Fibroblast of mammary gland (primary cell): ENCODE data around the gene KCTD17.

ENCODE experiments used
- DNase-seq: peaks from one replicate; pipeline ENCODE4 v3.0.0-alpha.2; 2010; ENCODE audit warnings: low read depth
- H3K4me3 ChIP-seq: 2 replicates; pipeline ENCODE4 v1.5.1; 2011; ENCODE audit warnings: low read depth, mild to moderate bottlenecking, low read length, moderate library complexity; ENCODE audit not compliant: control insufficient read depth
- TF ChIP-seq, protein P1 (sequence below): conservative IDR thresholded peaks from 2 replicates; pipeline ENCODE4 v1.5.1; 2011; ENCODE audit warnings: low read depth, low read length, inconsistent platforms; ENCODE audit not compliant: control insufficient read depth, insufficient read depth

Gene KCTD17

DNA sequence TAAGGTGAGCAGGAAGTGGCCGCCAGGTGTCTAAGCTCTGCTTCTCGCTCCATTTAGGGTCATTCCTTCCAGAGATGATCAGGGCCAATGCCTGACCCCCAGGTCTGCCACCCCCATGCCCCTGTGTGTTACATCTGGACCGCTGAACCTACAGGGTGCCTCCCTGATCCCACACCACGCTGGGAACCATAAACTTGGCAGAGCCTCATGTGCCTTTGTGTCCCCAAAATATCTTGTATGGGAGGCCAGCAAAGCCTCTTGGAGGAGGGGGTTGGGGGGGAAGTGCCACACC, 36.0 kb upstream of the KCTD17 start:
- H3K4me3 ChIP-seq, result no peak overlapping the region
- DNase-seq, result no peak
- TF ChIP-seq, protein P1, sequence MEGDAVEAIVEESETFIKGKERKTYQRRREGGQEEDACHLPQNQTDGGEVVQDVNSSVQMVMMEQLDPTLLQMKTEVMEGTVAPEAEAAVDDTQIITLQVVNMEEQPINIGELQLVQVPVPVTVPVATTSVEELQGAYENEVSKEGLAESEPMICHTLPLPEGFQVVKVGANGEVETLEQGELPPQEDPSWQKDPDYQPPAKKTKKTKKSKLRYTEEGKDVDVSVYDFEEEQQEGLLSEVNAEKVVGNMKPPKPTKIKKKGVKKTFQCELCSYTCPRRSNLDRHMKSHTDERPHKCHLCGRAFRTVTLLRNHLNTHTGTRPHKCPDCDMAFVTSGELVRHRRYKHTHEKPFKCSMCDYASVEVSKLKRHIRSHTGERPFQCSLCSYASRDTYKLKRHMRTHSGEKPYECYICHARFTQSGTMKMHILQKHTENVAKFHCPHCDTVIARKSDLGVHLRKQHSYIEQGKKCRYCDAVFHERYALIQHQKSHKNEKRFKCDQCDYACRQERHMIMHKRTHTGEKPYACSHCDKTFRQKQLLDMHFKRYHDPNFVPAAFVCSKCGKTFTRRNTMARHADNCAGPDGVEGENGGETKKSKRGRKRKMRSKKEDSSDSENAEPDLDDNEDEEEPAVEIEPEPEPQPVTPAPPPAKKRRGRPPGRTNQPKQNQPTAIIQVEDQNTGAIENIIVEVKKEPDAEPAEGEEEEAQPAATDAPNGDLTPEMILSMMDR, result no peak

DNA sequence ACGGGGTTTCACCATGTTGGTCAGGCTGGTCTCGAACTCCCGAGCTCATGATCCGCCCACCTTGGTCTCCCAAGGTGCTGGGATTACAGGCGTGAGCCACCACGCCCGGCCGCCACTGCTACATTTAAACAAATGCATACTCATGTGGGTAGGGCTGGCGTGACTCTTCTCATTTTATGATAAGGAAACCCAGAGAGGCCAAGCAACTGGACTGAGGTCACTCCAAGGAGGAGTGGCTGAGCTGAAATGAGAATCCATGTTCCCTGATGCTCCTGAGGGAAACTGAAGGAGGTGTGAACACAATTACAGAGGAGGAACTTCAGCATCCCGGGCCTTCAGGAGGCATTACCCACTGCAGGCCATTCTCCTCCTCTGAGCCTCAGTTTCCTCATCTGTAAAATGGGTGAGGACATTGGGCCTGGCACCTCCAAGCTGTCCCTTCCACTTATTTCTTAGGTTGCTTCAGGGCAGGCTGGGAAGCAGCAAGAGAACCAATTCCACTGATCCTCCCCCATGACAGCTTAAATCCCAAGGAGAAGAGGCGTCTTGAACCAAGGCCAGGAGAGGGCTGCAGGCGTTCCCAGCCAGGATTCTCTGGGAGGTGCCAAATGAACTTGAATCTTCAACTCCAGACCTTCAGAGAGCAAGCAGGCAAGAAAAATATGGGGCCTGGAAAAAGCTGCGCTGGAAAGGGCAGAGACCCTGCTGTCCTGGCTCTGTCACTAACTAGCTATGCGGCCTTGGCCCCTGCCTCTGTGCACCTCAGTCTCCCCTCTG, 35.2 kb upstream of the KCTD17 start:
- no peak for DNase-seq
- no peak overlapping the region for H3K4me3 ChIP-seq
- TF ChIP-seq, protein P1, result no peak

DNA sequence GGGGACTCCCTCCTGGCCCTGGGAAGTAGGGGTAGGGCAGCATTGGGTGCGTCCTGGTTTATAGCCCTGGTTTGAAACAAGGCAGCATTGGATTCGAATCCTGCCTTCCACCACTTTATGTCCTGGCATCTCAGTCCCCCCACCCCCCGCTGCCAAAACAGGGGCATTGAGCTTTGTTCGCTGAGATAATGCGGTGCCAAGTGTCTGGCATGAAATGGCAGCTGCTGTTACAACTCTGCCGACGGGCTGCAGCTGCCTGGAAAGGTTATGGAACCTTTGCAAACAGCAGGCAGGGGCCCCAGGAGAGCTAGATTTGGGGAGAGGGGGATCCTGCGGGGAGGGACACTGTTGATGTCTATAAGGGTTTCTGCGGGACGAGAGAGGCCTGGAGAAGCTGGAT, 34.2 kb upstream of the KCTD17 start:
- TF ChIP-seq, protein P1, result no peak
- H3K4me3 ChIP-seq, result no peak overlapping the region
- no peak for DNase-seq

DNA sequence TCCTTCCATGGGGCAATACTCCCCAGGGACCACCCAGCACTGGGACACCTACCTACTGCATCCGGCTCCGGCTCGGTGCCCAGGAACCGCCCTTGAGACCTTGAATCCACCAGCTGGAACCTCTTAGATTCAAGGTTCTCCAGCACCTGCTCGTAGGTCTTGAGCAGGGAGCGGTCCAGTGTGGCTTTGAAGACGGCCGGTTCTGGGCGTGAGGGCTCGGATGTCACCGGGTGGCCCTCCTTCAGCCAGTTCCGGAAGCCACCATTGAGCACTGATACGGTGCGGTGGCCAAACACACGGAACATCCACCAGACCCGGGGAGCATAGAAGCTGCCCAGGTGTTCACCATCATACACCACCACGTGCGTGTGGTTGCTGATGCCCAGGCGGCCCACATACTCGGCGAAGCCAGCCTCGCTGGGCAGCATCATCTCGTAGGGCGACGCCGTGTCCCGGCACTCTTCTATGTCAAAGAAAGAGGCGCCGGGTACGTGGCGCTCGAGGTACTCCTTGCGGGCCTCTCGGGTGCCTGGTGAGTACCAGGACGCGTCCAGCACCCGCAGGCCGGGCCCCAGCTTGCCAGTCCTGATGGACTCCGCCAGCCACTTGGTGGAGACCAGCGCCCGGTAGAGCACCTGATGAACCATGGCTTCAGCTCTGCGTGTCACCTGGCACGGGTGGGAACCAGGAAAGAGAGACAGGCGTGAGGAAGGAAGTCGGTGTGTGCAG, 33.3 kb upstream of the KCTD17 start:
- TF ChIP-seq, protein P1, result no peak
- no peak for DNase-seq
- peak overlapping the region; percentile 63 for H3K4me3 ChIP-seq

DNA sequence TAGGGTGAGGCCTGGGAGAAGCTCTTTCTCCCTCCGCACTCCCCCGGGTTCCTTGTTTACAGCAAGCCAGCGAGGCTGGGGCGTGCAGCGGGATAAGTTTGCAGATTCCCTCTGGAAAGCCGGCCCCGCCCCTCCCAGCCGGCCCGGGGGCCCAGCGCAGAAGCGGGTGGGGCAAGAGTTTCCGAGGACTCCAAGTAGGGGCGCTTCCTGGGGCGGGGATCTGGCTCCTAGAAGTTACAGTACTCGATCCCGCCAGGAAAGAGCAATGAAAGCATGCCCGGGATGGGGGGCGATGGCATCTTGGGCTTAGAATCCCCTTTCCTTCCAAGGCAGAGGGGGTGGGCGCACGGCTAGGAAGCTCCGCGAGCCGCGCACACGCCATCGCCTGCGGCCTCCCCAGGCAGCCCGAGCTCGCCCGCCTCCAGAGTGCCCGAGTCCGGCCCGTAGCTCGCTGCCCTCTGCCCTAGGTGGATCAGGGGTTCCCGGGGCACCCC, 32.7 kb upstream of the KCTD17 start:
- DNase-seq, result peak; percentile 41
- TF ChIP-seq, protein P1, result no peak
- H3K4me3 ChIP-seq, result peak overlapping the region; percentile 63

DNA sequence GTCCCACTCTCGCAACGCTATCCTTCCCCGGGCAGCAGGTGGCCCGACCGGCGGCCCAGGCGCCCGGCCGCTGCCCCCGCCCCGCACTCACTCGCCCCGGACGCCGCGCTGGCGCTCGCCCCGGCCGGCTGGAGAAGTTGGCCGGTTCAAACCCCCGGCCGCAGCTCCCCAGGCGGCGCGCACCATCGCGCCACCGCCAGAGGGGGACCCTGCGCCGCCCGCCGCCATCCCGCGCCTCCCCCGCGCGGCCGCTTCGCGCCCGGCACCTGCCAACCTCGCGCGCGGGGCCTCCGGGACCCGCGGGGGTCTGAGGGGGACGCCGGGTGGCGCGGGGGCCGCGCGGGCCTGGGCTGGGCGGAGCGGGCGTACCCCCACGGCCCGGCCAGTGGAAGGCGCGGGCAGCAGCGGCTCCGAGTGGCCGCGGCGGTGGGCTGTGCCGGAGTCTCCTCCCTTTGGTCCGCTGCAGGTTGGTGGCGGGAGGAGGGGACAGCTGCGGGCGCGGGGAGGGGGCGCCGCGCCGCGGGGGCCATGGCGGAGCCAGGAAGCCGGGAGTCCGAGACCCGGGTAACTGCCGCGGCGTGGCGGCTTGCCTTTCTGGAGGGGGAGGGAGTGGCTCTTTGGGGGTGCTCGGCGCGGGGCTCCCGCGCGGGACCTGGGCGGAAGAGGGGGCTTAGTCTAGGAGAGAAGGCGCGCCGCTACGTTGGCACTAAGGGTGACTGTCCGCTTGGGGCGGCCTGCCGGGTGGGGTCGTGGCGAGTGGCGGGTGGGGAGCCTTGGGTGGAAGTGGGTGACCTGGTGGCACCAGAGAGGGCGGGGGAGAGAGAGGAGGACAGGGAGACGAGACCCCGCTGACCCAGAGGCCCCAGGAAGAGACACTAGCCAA, 32.0 kb upstream of the KCTD17 start, which contains the start of the genes MPST and TST:
Gene MPST, plus strand, starts transcription at position 434 of the 883 bp plus-strand sequence. Its CDS starts 95 bp downstream, at position 529.
Gene TST, minus strand, starts transcription at position 139 of the 883 bp plus-strand sequence. CDS start 715 bp downstream, outside the sequence.
- TF ChIP-seq, protein P1, result no peak
- peak within 1 kb of the TSS; percentile 76 for H3K4me3 ChIP-seq
- DNase-seq, result peak; percentile 43
